ENCODE measurements around the gene KRTAP12-3.
"Not testable (repeated sequence)": the region's sequence is repeated elsewhere in the genome, so short reads cannot be mapped to it uniquely, and the experiment has no call there.

GRCh38 chr21:44638506-44639330, 19.0 kb upstream of the KRTAP12-3 start:
- TF ChIP-seq, protein P1, sequence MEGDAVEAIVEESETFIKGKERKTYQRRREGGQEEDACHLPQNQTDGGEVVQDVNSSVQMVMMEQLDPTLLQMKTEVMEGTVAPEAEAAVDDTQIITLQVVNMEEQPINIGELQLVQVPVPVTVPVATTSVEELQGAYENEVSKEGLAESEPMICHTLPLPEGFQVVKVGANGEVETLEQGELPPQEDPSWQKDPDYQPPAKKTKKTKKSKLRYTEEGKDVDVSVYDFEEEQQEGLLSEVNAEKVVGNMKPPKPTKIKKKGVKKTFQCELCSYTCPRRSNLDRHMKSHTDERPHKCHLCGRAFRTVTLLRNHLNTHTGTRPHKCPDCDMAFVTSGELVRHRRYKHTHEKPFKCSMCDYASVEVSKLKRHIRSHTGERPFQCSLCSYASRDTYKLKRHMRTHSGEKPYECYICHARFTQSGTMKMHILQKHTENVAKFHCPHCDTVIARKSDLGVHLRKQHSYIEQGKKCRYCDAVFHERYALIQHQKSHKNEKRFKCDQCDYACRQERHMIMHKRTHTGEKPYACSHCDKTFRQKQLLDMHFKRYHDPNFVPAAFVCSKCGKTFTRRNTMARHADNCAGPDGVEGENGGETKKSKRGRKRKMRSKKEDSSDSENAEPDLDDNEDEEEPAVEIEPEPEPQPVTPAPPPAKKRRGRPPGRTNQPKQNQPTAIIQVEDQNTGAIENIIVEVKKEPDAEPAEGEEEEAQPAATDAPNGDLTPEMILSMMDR (IDR thresholded peaks at IDR 0.05): not testable (repeated sequence)
- TF ChIP-seq POLR2AphosphoS5, POLR2A (IDR thresholded peaks at IDR 0.05): not testable (repeated sequence)

All from breast epithelium (tissue), 3 donors.